IMR-90 (cell line): ENCODE results near the gene EDN2. TPM values are rescaled to one million over a fixed set of nuclear protein-coding genes. Genes with fewer than 3 reads are reported as not detected.

Experiments used
- ATAC-seq: fragments of 200-7000 bp; cut with Tn5 transposase; 2 replicates; pipeline ENCODE4 v1.9.1; 2020; ENCODE audit warnings: low read depth, mild to moderate bottlenecking, moderate library complexity
- BruUV-seq: library from RNA; stranded (reverse); fragments of 400-500 nt; replicated peaks from 2 replicates; lab custom pipeline; 2021; lab: Mats Ljungman, UMichigan
- CTCF ChIA-PET: fragments of 300-600 bp; formaldehyde crosslinking; extraction: SDS; loops from one replicate; lab custom pipeline; 2021; ENCODE audit warnings: antibody characterized with exemption; lab: Yijun Ruan, JAX
- POLR2A ChIA-PET: fragments of 300-600 bp; sonication (Branson Sonifier 250); formaldehyde crosslinking; loops from one replicate; lab custom pipeline; 2022; ENCODE audit warnings: antibody characterized with exemption; ENCODE audit not compliant: unreplicated experiment; lab: Charles Lee
- DNase-seq: peaks from one replicate; pipeline ENCODE4 v3.0.0; 2013
- H2AFZ ChIP-seq: replicated peaks from 2 replicates; pipeline ENCODE3; 2013; ENCODE audit warnings: low read length, mild to moderate bottlenecking; ENCODE audit not compliant: poor library complexity
- H2AK5ac ChIP-seq: 2 replicates; pipeline ENCODE4 v1.6.1; 2013; ENCODE audit warnings: low read depth, low read length, inconsistent platforms
- H2AK9ac ChIP-seq: replicated peaks from 2 replicates; pipeline ENCODE3; 2013; ENCODE audit warnings: mild to moderate bottlenecking, low read depth, low read length, moderate library complexity; ENCODE audit not compliant: poor library complexity
- H2BK120ac ChIP-seq: 2 replicates; pipeline ENCODE4 v1.6.1; 2013; ENCODE audit warnings: low read depth, low read length, inconsistent platforms
- H2BK15ac ChIP-seq: 3 replicates; pipeline ENCODE4 v1.6.1; 2013; ENCODE audit warnings: low read depth, low read length, inconsistent platforms
- H2BK20ac ChIP-seq: 2 replicates; pipeline ENCODE4 v1.6.1; 2013; ENCODE audit warnings: low read depth, mild to moderate bottlenecking, inconsistent platforms, low read length, moderate library complexity
- H2BK5ac ChIP-seq: 2 replicates; pipeline ENCODE4 v1.6.1; 2013; ENCODE audit warnings: mild to moderate bottlenecking, low read depth, low read length, inconsistent platforms; ENCODE audit not compliant: poor library complexity, severe bottlenecking
- H3K14ac ChIP-seq: replicated peaks from 2 replicates; pipeline ENCODE4 v1.6.1; 2013; ENCODE audit warnings: low read depth, low read length, inconsistent platforms
- H3K18ac ChIP-seq: 2 replicates; pipeline ENCODE4 v1.6.1; 2013; ENCODE audit warnings: low read depth, low read length, control low read depth
- H3K23ac ChIP-seq: 2 replicates; pipeline ENCODE4 v1.6.1; 2013; ENCODE audit warnings: low read depth, low read length, inconsistent platforms
- H3K27ac ChIP-seq: 2 replicates; pipeline ENCODE4 v1.5.1; 2013; ENCODE audit warnings: mild to moderate bottlenecking, control low read depth, low read length; ENCODE audit not compliant: insufficient read depth
- H3K27me3 ChIP-seq: 2 replicates; pipeline ENCODE4 v1.6.1; 2013; ENCODE audit warnings: low read length; ENCODE audit not compliant: control insufficient read depth, insufficient read depth
- H3K36me3 ChIP-seq: 2 replicates; pipeline ENCODE4 v1.6.1; 2013; ENCODE audit warnings: low read length, mixed read lengths; ENCODE audit not compliant: control insufficient read depth, insufficient read depth
- H3K4ac ChIP-seq: 2 replicates; pipeline ENCODE4 v1.6.1; 2013; ENCODE audit warnings: low read depth, low read length, inconsistent platforms
- H3K4me1 ChIP-seq: 2 replicates; pipeline ENCODE4 v1.6.1; 2013; ENCODE audit warnings: low read length, mixed read lengths; ENCODE audit not compliant: control insufficient read depth, insufficient read depth
- H3K4me2 ChIP-seq: 2 replicates; pipeline ENCODE4 v1.6.1; 2013; ENCODE audit warnings: low read depth, mild to moderate bottlenecking, control low read depth, low read length, moderate library complexity
- H3K4me3 ChIP-seq: 2 replicates; pipeline ENCODE4 v1.5.1; 2013; ENCODE audit warnings: low read depth, mild to moderate bottlenecking, control low read depth, low read length, moderate library complexity; ENCODE audit not compliant: insufficient read depth
- H3K56ac ChIP-seq: 2 replicates; pipeline ENCODE4 v1.6.1; 2013; ENCODE audit warnings: low read length, inconsistent platforms; ENCODE audit not compliant: insufficient read depth; ENCODE audit errors: extremely low read depth
- H3K79me1 ChIP-seq, 2 experiments: 2 replicates each; pipeline ENCODE4 v1.6.1; 2013; ENCODE audit warnings: low read length in 2 of 2, inconsistent platforms in 1 of 2, low read depth in 1 of 2
- H3K9ac ChIP-seq: 2 replicates; pipeline ENCODE4 v1.6.1; 2013; ENCODE audit warnings: low read depth, low read length, control low read depth
- H3K9me1 ChIP-seq: 2 replicates; pipeline ENCODE4 v1.6.1; 2013; ENCODE audit warnings: low read length, inconsistent platforms; ENCODE audit not compliant: insufficient read depth
- H3K9me3 ChIP-seq: 2 replicates; pipeline ENCODE4 v1.6.1; 2013; ENCODE audit warnings: low read length; ENCODE audit not compliant: control insufficient read depth, insufficient read depth
- H4K20me1 ChIP-seq: 2 replicates; pipeline ENCODE4 v1.6.1; 2013; ENCODE audit warnings: low read length, inconsistent platforms; ENCODE audit not compliant: insufficient read depth
- H4K5ac ChIP-seq: 2 replicates; pipeline ENCODE4 v1.6.1; 2013; ENCODE audit warnings: mild to moderate bottlenecking, low read depth, low read length, control low read depth
- H4K8ac ChIP-seq, 2 experiments: 2 replicates each; pipeline ENCODE4 v1.6.1; 2013; ENCODE audit warnings: low read depth in 2 of 2, low read length in 2 of 2, control low read depth in 1 of 2, inconsistent platforms in 1 of 2
- H4K91ac ChIP-seq: 2 replicates; pipeline ENCODE4 v1.6.1; 2013; ENCODE audit warnings: low read depth, low read length, inconsistent platforms; ENCODE audit not compliant: insufficient read depth
- BHLHE40 ChIP-seq: fragments of 150-350 bp; IDR thresholded peaks from 2 replicates; pipeline ENCODE4 v1.6.1; 2016; ENCODE audit warnings: mild to moderate bottlenecking, low read depth, low read length
- CEBPB ChIP-seq: IDR thresholded peaks from 2 replicates; pipeline ENCODE4 v1.6.1; 2012; ENCODE audit warnings: low read depth, low read length, improper control_type of control experiment
- CHD1 ChIP-seq: IDR thresholded peaks from 2 replicates; pipeline ENCODE4 v1.6.1; 2012; ENCODE audit warnings: low read depth, low read length, improper control_type of control experiment
- CTCF ChIP-seq: conservative IDR thresholded peaks from 2 replicates; pipeline ENCODE4 v1.5.1; 2012; ENCODE audit warnings: mild to moderate bottlenecking, low read depth, low read length, improper control_type of control experiment
- ELK1 ChIP-seq: fragments of 150-350 bp; IDR thresholded peaks from 2 replicates; pipeline ENCODE4 v1.6.1; 2016; ENCODE audit warnings: low read depth, mild to moderate bottlenecking, low read length, moderate library complexity, borderline replicate concordance
- FOS ChIP-seq: fragments of 150-350 bp; IDR thresholded peaks from 2 replicates; pipeline ENCODE4 v1.6.1; 2016; ENCODE audit warnings: low read depth, low read length
- MAFK ChIP-seq: IDR thresholded peaks from 2 replicates; pipeline ENCODE4 v1.6.1; 2012; ENCODE audit warnings: low read depth, low read length, improper control_type of control experiment
- MAZ ChIP-seq: IDR thresholded peaks from 2 replicates; pipeline ENCODE4 v1.6.1; 2012; ENCODE audit warnings: low read depth, mild to moderate bottlenecking, low read length, improper control_type of control experiment, moderate library complexity, borderline replicate concordance
- MXI1 ChIP-seq: IDR thresholded peaks from 2 replicates; pipeline ENCODE4 v1.6.1; 2012; ENCODE audit warnings: low read depth, mild to moderate bottlenecking, low read length, moderate library complexity, borderline replicate concordance
- POLR2A ChIP-seq: IDR thresholded peaks from 2 replicates; pipeline ENCODE4 v1.6.1; 2012; ENCODE audit warnings: mild to moderate bottlenecking, low read depth, low read length
- RAD21 ChIP-seq: IDR thresholded peaks from 2 replicates; pipeline ENCODE4 v1.6.1; 2012; ENCODE audit warnings: low read length, improper control_type of control experiment
- RFX5 ChIP-seq: IDR thresholded peaks from 2 replicates; pipeline ENCODE4 v1.8.0; 2012; ENCODE audit warnings: low read depth, mild to moderate bottlenecking, low read length, moderate library complexity
- WGBS, 2 experiments: methylation state at CpG; one replicate each; pipeline versions ENCODE4 v1.1.5 to v1.1.7; 2013; ENCODE audit warnings: missing lambda C conversion rate in 2 of 2; ENCODE audit not compliant: insufficient read length in 1 of 2; ENCODE audit errors: extremely low coverage in 2 of 2; 5-methylcytosine and 5-hydroxymethylcytosine counted together
- dilution Hi-C: fragments of 300-500 bp; cut with HindIII; formaldehyde crosslinking; loops from one replicate; pipeline ENCODE4 v1.14.3; 2018; ENCODE audit warnings: low sequenced_read_pairs; ENCODE audit not compliant: unreplicated experiment
- in situ Hi-C: fragments of 300-500 bp; cut with MboI; formaldehyde crosslinking; loops from 3 replicates; pipeline ENCODE4 v1.14.3; 2019; ENCODE audit warnings: low sequenced_read_pairs, inconsistent platforms, mixed read lengths
- intact Hi-C: fragments of 100-400 bp; cut with micrococcal nuclease; formaldehyde crosslinking; loops from 2 replicates; pipeline ENCODE4 v1.10.0; 2022
- polyA plus RNA-seq, 3 experiments: library from polyadenylated mRNA; depleted of rRNA; stranded (reverse); fragments of >200 nt; gene quantifications; 2 replicates each; pipeline ENCODE4 v1.2.3, GENCODE V29; 2012; ENCODE audit warnings: low replicate concordance in 1 of 3
- total RNA-seq: library from RNA; depleted of rRNA; stranded (reverse); fragments of >200 nt; gene quantifications from 2 replicates; pipeline ENCODE4 v1.2.3, GENCODE V29; 2012
- TF ChIP-seq, protein P1 (sequence below): fragments of 150-350 bp; IDR thresholded peaks from 2 replicates; pipeline ENCODE4 v1.6.1; 2017; ENCODE audit warnings: mild to moderate bottlenecking, antibody characterized with exemption, low read length, low read depth

Gene EDN2
- total and polyA plus RNA-seq, 2 of the 4 experiments (the other 2 are of a cell fraction) = 0.27 TPM; not detected in 1

GRCh38 chr1:41444246-41444645 lies 40.2 kb downstream of the EDN2 start:
- Histone ChIP-seq H3K9me3 (peaks cover 13% of the 10 kb centered on the region), H3K56ac (no peak overlapping the region), H3K9me1 (0 out of 2 replicates have a peak, but pooled peaks cover 2% of the 10 kb centered on the region), H4K8ac (no peak overlapping the region), H3K36me3 (no peaks in the 10 kb centered on the region), H3K9ac (no peak overlapping the region), H2BK15ac (no peak overlapping the region), H3K4me2 (no peak overlapping the region), H2BK5ac (no peak overlapping the region), H3K27ac (no peak overlapping the region), H3K79me1 (no peaks in the 10 kb centered on the region), H2BK20ac (no peak overlapping the region), H3K18ac (no peak overlapping the region), H4K5ac (no peak overlapping the region), H3K23ac (no peak overlapping the region), H4K91ac (no peak overlapping the region), H2BK120ac (no peak overlapping the region), H3K14ac (no peak overlapping the region), H2AFZ (no peak overlapping the region), H2AK5ac (no peak overlapping the region), H3K4ac (no peak overlapping the region), H3K4me3 (no peak overlapping the region), H3K27me3 (peaks cover 21% of the 10 kb centered on the region), H4K20me1 (no peaks in the 10 kb centered on the region), H2AK9ac (no peak overlapping the region), H3K4me1 (no peaks in the 10 kb centered on the region)
- intact Hi-C loops = no loop called here
- TF ChIP-seq CTCF (no peak), MAFK (no peak), MAZ (no peak), RFX5 (no peak), POLR2A (no peak), CHD1 (no peak), RAD21 (no peak), BHLHE40 (no peak), CEBPB (no peak), FOS (no peak), ELK1 (no peak), MXI1 (no peak)
- TF ChIP-seq, protein P1, sequence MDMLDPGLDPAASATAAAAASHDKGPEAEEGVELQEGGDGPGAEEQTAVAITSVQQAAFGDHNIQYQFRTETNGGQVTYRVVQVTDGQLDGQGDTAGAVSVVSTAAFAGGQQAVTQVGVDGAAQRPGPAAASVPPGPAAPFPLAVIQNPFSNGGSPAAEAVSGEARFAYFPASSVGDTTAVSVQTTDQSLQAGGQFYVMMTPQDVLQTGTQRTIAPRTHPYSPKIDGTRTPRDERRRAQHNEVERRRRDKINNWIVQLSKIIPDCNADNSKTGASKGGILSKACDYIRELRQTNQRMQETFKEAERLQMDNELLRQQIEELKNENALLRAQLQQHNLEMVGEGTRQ = no peak
- ATAC-seq (no peak), DNase-seq (no peak)
- ChIA-PET POLR2A (no interaction called here), CTCF (interaction anchor here (1.2 kb wide), 1 partner anchor 40 kb away, joined by 3 read pairs; the partner anchor contains the start of gene EDN2)
- in situ Hi-C loops = no loop called here
- BruUV-seq = no TSS peak
- WGBS, 2 experiments = 28% methylated on average over 3 of the region's 3 CpGs; no CpG with 5 or more reads in 1 of the 2 experiments
- dilution Hi-C loops = no loop called here
